ENCODE measurements around the gene PECR.

PECR gene

DNA sequence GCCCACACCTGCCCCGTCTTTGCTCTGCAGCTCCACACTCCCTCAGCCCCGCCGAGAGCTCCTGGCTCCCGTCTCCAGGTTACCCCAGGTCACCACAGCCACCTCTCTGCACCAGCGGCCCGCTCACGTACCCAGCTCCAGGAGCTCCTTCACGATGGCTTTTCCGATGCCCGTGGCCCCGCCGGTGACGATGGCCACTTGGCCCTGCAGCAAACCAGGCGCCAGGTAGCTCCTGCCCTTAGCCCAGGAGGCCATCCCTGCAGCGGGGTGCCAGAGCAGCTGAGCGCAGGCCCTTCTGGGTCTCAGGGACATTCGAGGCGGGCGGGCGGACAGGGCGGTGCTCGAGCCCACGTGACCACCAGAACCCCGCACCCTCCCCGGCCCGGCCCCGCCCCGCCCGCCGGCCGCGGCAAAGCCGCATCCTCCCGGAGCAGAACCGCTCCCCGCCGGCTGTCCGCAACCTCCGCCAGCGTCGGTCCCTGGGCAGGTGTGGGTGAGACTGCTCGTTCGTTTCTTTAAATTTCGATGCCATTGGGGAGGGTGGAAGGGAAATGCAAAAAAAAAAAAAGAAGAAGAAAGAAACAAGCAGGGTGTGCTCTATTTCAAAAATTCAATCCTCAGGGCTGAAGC, at the start of gene PECR, which contains the start of gene TMEM169:
Gene PECR, minus strand, starts transcription at position 323 of the 630 bp plus-strand sequence. Its CDS starts 68 bp downstream, at position 255.
Gene TMEM169, plus strand, starts transcription at position 433 of the 630 bp plus-strand sequence. CDS start 14,045 bp downstream, outside the sequence.
- DNase-seq (ENCODE audit: low read depth) = no peak
- H3K4me3 ChIP-seq (ENCODE audit: low read depth, low read length) = peak within 1 kb of the TSS; percentile 74

DNA sequence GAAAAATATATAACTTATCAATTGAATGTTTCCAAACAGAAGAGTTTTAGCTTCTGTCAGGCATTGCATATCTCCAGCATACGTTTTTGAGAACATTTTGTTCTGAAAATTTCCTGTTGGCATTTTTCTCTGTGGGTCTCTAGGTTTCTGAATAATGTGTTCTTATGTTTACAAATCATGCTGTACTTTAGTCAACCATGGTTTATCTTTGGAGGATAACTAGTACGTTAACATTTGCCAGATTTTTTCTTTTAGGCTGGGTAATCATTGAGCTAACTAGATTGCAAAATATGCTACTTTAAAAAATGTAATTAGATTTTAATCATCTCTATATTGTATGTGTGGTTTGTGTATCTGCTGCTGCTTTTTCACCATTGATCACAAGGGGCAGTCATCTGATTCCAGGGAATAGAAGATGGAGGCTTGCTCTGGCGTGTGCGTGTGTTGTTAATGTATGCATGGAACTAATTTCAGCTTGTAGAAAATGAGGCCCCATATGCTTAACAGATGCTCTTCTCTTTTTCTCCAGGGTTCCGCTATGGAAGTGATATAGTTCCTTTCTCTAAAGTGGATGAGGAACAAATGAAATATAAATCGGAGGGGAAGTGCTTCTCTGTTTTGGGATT, 48.9 kb upstream of the PECR start:
- no peak for DNase-seq (ENCODE audit: low read depth)
- H3K4me3 ChIP-seq (ENCODE audit: low read depth, low read length) = no peak overlapping the region

- no peak overlapping the region for H3K4me3 ChIP-seq (ENCODE audit: low read depth, low read length)
- no peak for DNase-seq (ENCODE audit: low read depth)
These were observed 45.3 kb upstream of the PECR start for GRCh38 chr2:216126943-216127342.

DNA sequence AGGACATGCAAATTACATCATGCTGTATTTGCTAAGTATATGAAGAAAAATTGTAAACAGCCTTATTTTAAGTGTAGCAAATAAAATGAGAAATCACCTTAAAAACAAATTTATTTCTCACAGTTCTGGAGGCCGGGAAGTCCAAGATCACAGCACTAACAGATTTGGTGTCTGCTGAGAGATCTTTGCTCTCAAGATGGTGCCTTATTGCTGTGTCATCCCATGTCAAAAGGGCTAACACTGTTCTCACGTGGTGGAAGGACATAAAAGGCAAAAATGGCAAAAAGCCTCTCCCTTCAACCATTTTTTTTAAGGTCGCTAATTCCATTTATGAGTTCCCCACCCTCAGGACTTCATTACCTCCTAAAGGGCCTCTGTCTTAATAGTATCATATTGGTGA, 39.6 kb upstream of the PECR start:
- no peak overlapping the region for H3K4me3 ChIP-seq (ENCODE audit: low read depth, low read length)

GRCh38 chr2:216119986-216120385, 38.4 kb upstream of the PECR start:
- H3K4me3 ChIP-seq (ENCODE audit: low read depth, low read length) = no peak overlapping the region
- no peak for DNase-seq (ENCODE audit: low read depth)

More for the DNA sequence above, 39.6 kb upstream of the PECR start:
- DNase-seq (ENCODE audit: low read depth) = no peak

- DNase-seq (ENCODE audit: low read depth) = no peak
- no peak overlapping the region for H3K4me3 ChIP-seq (ENCODE audit: low read depth, low read length)
These were observed 37.5 kb upstream of the PECR start for GRCh38 chr2:216119146-216119545.

GRCh38 chr2:216118474-216118873, 36.9 kb upstream of the PECR start:
- no peak overlapping the region for H3K4me3 ChIP-seq (ENCODE audit: low read depth, low read length)
- no peak for DNase-seq (ENCODE audit: low read depth)

- DNase-seq (ENCODE audit: low read depth) = no peak
- no peak overlapping the region for H3K4me3 ChIP-seq (ENCODE audit: low read depth, low read length)
These were observed 36.1 kb upstream of the PECR start for GRCh38 chr2:216117561-216118340.

DNA sequence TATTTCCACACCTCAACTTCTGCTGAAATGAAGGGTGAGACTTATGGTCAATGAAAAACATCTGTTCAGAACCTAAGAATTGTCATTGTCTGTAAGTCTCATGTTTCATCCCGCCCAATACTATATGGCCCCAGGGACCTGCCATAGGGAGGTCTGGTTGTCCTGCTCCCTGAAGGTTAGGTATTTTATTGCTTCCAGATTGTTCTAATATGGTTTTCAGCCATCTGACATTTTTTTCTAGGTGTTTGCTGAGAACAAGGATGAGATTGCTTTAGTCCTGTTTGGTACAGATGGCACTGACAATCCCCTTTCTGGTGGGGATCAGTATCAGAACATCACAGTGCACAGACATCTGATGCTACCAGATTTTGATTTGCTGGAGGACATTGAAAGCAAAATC, 34.8 kb upstream of the PECR start:
- H3K4me3 ChIP-seq (ENCODE audit: low read depth, low read length) = no peak overlapping the region
- no peak for DNase-seq (ENCODE audit: low read depth)

DNA sequence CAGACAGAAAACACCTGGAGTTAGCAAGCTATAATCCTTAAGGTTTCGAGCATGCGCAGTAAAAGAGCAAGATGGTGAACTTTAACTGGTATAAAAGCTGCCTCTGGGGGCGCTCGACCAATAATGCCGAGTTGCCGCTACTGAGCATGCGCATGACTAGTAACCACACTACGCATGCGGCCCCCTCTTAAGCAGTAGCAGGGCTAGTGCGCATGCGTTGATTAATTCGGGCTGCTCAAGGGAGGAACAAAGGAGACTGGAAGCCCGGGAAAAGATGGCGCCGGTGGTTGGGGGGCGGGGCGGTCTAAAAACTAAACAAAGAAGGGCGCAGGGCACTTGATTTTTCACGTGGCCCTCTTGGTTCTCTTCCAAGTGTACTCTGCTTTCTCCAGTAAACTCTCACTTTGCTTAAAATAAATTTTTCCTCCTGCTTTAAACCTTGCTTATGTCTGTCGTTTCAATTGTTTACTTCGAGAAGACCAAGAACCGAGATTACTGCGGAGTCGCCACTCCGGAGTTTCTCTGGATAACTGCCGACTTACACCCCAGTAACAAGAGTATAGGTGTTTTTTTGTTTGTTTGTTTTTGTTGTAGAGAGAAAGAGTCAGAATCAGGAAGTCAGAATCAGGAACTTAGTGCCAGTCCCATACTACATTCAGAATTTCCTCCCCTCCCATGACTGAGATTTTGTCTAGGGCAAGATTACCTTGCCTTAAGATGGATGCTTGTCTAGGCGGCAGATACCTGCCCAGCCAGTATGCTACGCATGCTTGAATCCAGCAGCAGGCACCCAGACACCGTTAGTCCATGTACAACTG, 33.3 kb upstream of the PECR start:
- peak overlapping the region; percentile 49 for H3K4me3 ChIP-seq (ENCODE audit: low read depth, low read length)
- peak; percentile 92 for DNase-seq (ENCODE audit: low read depth)

- H3K4me3 ChIP-seq (ENCODE audit: low read depth, low read length) = no peak overlapping the region
- no peak for DNase-seq (ENCODE audit: low read depth)
These were observed 32.7 kb upstream of the PECR start for GRCh38 chr2:216114382-216114713.

- no peak overlapping the region for H3K4me3 ChIP-seq (ENCODE audit: low read depth, low read length)
- DNase-seq (ENCODE audit: low read depth) = peak; percentile 21
These were observed 32.0 kb upstream of the PECR start for GRCh38 chr2:216113572-216113971.

- H3K4me3 ChIP-seq (ENCODE audit: low read depth, low read length) = no peak overlapping the region
- no peak for DNase-seq (ENCODE audit: low read depth)
These were observed 31.3 kb upstream of the PECR start for GRCh38 chr2:216112926-216113325.

- no peak for DNase-seq (ENCODE audit: low read depth)
- no peak overlapping the region for H3K4me3 ChIP-seq (ENCODE audit: low read depth, low read length)
These were observed 29.5 kb upstream of the PECR start for GRCh38 chr2:216111122-216111521.

- H3K4me3 ChIP-seq (ENCODE audit: low read depth, low read length) = peak overlapping the region; percentile 98
- no peak for DNase-seq (ENCODE audit: low read depth)
These were observed 29.0 kb upstream of the PECR start for GRCh38 chr2:216110620-216111019.

GRCh38 chr2:216109962-216110614, 28.5 kb upstream of the PECR start:
- H3K4me3 ChIP-seq (ENCODE audit: low read depth, low read length) = peak overlapping the region; percentile 98
- DNase-seq (ENCODE audit: low read depth) = peak; percentile 31

DNA sequence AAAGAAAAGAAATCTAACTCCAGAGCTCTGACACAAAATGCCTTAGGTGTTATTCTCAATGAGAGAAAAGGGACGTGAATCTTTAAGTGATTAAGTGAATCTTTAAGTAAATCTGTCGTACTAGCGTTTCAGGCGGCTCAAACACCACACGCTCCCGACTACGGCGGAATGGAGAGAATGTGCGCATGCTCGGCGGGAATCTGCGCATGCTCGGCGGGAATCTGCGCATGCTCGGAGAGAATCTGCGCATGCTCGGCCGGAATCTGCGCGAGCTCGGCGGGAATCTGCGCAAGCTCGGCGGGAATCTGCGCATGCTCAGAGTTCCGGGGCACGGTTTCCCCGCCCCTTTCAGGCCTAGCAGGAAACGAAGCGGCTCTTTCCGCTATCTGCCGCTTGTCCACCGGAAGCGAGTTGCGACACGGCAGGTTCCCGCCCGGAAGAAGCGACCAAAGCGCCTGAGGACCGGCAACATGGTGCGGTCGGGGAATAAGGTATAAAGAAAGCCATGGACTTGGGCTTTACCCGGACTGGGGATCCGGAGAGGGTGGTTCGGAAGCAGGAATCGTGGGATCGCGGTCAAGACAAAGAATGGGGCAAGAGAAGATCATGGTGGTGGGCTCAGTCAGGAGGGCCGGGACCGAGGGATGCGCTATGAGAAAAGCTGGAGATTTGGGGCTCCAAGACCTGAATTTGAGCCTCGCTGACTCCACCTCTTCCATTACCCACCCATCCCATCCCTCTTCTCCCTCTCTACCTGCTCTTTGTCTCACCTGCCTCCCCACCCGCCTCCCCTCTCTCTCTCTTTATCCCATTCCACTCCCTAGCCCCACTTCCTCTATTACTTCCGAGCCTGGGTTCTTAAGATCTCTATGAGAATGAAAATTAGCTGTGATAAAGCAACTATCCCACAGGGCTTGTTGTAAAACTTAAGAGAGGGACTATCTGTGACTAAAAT, 27.6 kb upstream of the PECR start, which contains the start of gene XRCC5:
Gene XRCC5, plus strand, starts transcription at position 382 of the 955 bp plus-strand sequence. Its CDS starts 89 bp downstream, at position 471.
- DNase-seq (ENCODE audit: low read depth) = peak; percentile 85

More for the DNA sequence above, 27.6 kb upstream of the PECR start, which contains the start of gene XRCC5:
- H3K4me3 ChIP-seq (ENCODE audit: low read depth, low read length) = peak within 1 kb of the TSS; percentile 98

All from skeletal muscle cell (primary cell).